SIG-M5 treated with dmso at 0.1 percent for 504 hours (cell line): ENCODE results near the gene ITGBL1.

ENCODE experiments used
- DNase-seq: peaks from one replicate; lab custom pipeline; 2025; ENCODE audit not compliant: unreplicated experiment; lab: John Stamatoyannopoulos, UW

ITGBL1 gene

DNA sequence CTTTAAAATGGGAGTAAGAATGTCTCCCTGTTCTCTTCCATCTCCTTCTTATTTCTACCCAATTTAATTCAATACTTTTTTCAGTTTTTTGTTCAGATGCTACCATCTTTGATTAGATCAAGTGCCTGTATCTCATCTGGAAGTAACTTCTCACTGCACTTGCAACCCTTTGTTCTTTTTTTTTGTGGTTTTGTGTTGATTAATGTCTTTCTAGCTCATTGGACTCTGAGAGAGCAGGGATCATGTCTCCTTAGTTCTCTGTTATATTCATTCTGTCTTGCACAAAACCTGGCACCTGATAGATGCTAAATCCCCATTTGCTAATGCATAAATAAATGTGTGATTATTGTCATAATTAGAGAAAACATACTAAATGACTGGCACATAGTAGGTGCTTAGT is 834 bp upstream of the ITGBL1 start:
- no peak for DNase-seq

- no peak for DNase-seq
Observed at GRCh38 chr13:101453784-101454201, 1.3 kb downstream of the ITGBL1 start.

- no peak for DNase-seq
Observed at GRCh38 chr13:101454767-101455166, 2.3 kb downstream of the ITGBL1 start.

- no peak for DNase-seq
Observed at GRCh38 chr13:101455863-101456262, 3.4 kb downstream of the ITGBL1 start.

- DNase-seq, result no peak
Observed at GRCh38 chr13:101457176-101457575, 4.7 kb downstream of the ITGBL1 start.

- DNase-seq, result no peak
Observed at GRCh38 chr13:101465877-101466276, 13.4 kb downstream of the ITGBL1 start.

- no peak for DNase-seq
Observed at GRCh38 chr13:101467415-101467814, 14.9 kb downstream of the ITGBL1 start.

DNA sequence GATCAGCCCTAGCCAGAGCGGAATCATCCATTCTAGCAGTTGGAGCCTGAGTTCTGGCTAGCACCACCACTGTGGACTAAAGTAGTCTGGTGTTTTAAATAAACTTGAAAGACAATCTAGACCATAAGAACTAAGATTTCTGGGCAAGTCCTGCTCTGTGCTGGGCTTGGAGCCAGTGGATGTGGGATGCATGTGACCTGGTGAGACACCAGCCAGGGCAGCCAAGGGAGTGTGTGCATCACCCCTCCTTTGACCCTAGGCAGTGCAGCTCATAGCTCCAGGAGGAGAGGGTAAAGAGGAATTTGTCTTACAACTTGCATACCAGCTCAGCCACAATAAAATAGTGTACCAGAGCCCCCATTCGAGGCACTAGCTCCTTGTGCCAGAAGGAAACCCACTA is 21.0 kb downstream of the ITGBL1 start:
- no peak for DNase-seq

DNA sequence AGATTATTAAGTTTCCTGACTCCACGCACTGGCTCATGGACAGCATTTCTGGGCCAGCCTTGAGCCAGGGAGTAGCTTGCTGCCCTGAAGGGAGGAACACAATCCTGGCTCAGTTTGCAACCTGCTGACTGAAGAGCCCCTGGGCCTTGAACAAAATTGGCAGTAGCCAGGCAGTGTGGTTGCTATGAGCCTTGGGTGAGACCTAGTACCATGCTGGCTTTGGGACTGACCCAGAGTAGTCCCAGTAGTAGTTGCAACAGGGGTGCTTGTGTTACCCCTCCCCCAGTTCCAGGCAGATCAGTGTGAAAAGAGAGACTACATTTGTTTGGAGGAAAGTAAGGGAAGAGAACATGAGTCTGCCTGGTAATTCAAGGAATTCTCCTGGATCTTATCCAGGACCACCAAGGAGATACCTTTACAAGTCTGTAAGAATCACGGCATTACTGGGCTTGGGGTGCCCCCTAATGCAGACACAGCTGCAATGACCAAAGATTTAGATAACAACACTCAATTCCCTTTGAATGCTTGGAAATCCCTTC is 22.0 kb downstream of the ITGBL1 start:
- no peak for DNase-seq

DNA sequence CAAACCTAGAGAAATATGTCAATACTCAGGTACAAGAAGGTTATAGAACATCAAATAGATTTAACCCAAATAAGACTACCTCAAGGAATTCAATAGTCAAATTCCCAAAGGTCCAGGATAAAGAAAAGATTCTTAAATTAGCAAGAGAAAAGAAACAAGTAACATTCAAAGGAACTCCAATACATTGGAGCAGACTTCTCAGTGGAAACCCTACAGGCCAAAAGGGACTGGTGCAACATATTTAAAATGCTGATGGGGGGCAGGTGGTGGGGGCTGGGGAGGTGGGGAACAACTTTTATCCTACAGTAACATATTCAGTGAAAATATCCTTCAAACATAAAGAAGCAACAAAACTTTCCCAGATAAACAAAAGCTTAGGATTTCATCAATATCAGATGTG is 23.1 kb downstream of the ITGBL1 start:
- no peak for DNase-seq

GRCh38 chr13:101481421-101481820 is 28.9 kb downstream of the ITGBL1 start:
- no peak for DNase-seq

GRCh38 chr13:101486708-101487437 is 34.4 kb downstream of the ITGBL1 start:
- no peak for DNase-seq

DNA sequence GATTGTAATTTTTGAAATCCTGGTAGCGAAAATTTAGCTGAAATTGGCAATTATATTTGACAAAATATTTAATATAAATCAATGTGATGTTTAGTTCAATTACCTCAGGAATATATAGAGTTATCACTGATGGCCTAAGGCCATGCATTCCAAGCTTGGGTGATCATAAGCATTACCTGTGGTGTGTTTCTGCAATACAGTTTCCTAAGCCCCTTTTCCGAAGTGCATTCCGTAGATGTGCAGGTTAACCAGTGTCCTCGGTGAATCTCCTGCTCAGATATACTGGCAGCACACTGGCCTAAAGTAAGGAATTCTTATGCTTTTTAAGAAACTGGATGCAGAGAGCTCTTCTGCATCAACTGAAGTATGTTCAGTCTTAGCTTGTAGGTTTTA is 35.0 kb downstream of the ITGBL1 start:
- no peak for DNase-seq

DNA sequence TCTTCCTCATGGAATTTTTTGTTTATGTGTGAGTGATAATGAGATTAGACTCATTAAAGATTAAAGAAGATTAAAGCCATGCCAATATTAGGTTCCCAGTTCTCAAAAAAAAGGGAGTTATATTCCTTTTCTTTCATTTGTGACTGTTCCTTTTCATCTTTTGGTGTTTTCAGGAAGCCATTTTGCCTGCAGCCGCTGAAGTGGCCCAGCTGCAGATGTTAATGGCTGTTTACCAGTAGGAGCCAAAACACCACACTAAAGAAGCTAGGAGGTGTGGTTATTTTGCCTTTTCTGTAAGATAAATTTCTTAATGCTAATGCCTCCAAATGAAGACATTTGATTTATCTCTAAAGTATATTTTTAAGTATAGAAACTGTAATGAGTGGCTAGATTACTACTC is 36.3 kb downstream of the ITGBL1 start:
- DNase-seq, result no peak

DNA sequence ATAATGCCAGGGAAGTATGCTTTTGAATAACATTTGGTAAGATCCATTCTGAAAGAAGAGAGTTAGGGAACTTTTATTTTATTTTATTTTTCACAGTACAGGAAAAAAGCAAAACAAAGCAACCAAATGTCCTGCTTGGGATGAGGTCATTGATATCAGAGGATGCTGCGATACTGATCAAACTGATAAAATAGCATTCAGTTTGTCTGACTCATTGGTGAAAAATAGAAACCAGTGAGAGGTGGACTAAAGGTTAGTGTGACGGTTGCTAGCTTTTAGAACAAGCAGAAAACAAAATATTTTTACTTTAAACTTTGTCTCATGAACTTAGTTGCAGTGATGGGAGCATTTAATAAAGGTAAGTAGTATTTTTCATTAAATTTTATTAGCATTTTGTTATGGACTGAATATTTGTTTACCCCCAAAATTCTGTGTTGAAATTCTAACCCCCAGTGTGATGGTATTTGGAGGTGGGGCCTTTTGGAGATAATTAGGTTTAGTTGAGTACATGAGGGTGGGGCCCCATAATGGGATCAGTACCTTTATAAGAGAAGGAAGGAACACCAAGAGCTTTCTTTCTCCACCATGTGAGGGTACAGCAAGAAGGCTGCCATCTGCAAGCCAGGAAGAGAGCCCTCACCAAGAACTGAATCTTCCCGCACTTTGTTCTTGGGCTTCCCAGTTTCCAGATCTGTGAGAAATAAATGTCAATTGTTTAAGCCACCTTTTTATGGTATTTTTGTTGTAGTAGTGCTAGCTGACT is 37.3 kb downstream of the ITGBL1 start:
- DNase-seq, result no peak

GRCh38 chr13:101490406-101491015 is 38.0 kb downstream of the ITGBL1 start:
- no peak for DNase-seq

DNA sequence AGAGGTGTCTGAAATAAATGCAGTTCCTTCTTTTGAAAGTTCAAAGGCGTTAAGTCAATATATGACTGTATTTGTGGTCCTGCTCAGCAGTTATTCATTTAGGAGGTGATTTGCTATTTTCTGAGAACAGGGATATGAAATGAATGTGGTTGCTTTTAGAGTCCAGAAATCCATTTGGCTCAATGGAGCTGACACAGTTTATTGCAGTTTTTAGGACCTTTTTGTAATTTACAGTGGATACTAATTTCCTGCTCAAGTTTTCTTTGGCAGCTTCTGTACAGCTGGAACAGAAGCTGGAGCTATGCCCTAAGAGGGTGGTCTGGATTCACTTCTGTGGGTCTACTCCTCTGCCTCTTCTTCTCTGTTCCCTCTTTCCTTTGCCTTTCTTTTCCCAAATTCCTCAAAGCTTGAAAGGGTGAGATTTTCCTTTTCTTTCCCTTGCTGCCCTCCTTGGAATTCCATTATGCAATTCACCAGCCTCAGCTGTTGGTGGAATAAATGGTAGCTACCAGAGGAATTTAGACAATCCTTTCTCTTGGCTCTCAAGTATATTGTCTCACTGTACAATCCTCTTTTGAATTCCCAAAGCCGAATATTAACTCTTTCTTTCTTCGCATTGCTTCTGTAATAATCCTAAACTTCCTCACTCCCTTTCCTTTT is 39.9 kb downstream of the ITGBL1 start:
- DNase-seq, result no peak

DNA sequence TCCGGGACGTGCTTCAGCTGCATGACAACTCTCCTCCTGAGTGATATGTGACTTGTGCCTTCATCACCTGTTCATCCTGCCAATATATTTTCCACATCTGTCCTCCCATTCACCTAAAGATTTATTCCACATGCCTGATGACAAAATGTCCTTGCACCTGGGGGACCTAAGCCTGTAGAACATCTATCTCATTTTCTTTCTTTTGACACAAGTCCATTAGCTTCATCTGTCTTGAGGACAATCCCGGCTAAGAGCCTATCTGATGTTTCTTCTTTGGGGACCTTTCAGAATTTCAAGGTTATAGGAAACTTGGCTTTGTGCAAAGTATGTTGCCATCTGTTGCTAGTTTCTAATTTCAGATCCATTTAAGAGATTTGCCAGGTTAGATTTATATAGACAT is 41.1 kb downstream of the ITGBL1 start:
- DNase-seq, result no peak

- no peak for DNase-seq
Observed at GRCh38 chr13:101499406-101499805, 46.9 kb downstream of the ITGBL1 start.

DNA sequence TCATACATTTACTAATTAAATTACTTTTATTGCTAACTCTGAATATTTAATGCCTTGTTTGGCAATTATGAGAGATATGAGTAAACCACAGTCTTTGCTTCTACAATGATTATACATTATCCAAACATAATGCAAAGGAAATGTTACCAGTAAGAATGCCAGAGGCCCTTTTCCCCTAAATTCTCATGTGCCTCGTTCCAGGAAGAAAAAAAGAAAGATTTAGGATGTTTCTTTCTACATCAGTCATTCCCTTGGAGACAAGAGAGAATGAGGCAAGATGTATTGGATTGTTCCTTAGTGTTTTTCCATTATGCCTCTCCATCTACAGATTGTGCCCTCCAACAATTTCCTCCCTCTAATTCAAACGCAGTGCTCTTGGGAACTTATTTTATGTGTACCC is 50.1 kb downstream of the ITGBL1 start:
- no peak for DNase-seq

- no peak for DNase-seq
Observed at GRCh38 chr13:101511161-101511560, 58.7 kb downstream of the ITGBL1 start.
